ENCODE results near the gene APOC1.
"Not testable (repeated sequence)": the region's sequence is repeated elsewhere in the genome, so short reads cannot be mapped to it uniquely, and the experiment has no call there.

Gene APOC1

GRCh38 chr19:44914433-44915206, at the start of gene APOC1:
TSS of gene APOC1 (plus strand) at chr19:44914608. CDS start at chr19:44914892, 284 bp downstream.
- DNase-seq: peak; percentile 83

- DNase-seq: no peak
Measured at GRCh38 chr19:44865196-44865767, 49.1 kb upstream of the APOC1 start.

- no peak for DNase-seq
Measured at GRCh38 chr19:44866664-44867063, 47.7 kb upstream of the APOC1 start.

- no peak for DNase-seq
Measured at GRCh38 chr19:44867578-44867977, 46.8 kb upstream of the APOC1 start.

- no peak for DNase-seq
Measured at GRCh38 chr19:44869733-44870470, 44.5 kb upstream of the APOC1 start.

- no peak for DNase-seq
Measured at GRCh38 chr19:44871809-44872208, 42.6 kb upstream of the APOC1 start.

GRCh38 chr19:44872661-44873060, 41.7 kb upstream of the APOC1 start:
- DNase-seq: no peak

GRCh38 chr19:44874317-44874716, 40.1 kb upstream of the APOC1 start:
- DNase-seq: no peak

- no peak for DNase-seq
Measured at GRCh38 chr19:44875666-44876451, 38.5 kb upstream of the APOC1 start.

GRCh38 chr19:44876930-44877535, 37.4 kb upstream of the APOC1 start:
- DNase-seq: peak; percentile 76

- no peak for DNase-seq
Measured at GRCh38 chr19:44878120-44878865, 36.1 kb upstream of the APOC1 start.

- no peak for DNase-seq
Measured at GRCh38 chr19:44879309-44880065, 34.9 kb upstream of the APOC1 start.

- no peak for DNase-seq
Measured at GRCh38 chr19:44882063-44882462, 32.3 kb upstream of the APOC1 start.

GRCh38 chr19:44882619-44883397, 31.6 kb upstream of the APOC1 start:
- DNase-seq: not testable (repeated sequence)

- DNase-seq: no peak
Measured at GRCh38 chr19:44883922-44884321, 30.5 kb upstream of the APOC1 start.

GRCh38 chr19:44884566-44884965, 29.8 kb upstream of the APOC1 start:
- DNase-seq: no peak

GRCh38 chr19:44886141-44886540, 28.3 kb upstream of the APOC1 start:
- DNase-seq: no peak

- no peak for DNase-seq
Measured at GRCh38 chr19:44887648-44888047, 26.8 kb upstream of the APOC1 start.

GRCh38 chr19:44888335-44888734, 26.1 kb upstream of the APOC1 start:
- not testable (repeated sequence) for DNase-seq

GRCh38 chr19:44889830-44890365, 24.5 kb upstream of the APOC1 start:
- DNase-seq: no peak

Measured in NCI-H2171 (cell line).